Hippocampal formation (tissue), 2 donors: ENCODE data around the gene ARAP1.
A peak's percentile ranks its signal among the peaks of the same experiment; 100 is the strongest.

ENCODE experiments used
- DNase-seq, 2 donors: peaks; one replicate each; lab custom pipeline; 2025; lab: John Stamatoyannopoulos, UW

The ARAP1 gene

DNA sequence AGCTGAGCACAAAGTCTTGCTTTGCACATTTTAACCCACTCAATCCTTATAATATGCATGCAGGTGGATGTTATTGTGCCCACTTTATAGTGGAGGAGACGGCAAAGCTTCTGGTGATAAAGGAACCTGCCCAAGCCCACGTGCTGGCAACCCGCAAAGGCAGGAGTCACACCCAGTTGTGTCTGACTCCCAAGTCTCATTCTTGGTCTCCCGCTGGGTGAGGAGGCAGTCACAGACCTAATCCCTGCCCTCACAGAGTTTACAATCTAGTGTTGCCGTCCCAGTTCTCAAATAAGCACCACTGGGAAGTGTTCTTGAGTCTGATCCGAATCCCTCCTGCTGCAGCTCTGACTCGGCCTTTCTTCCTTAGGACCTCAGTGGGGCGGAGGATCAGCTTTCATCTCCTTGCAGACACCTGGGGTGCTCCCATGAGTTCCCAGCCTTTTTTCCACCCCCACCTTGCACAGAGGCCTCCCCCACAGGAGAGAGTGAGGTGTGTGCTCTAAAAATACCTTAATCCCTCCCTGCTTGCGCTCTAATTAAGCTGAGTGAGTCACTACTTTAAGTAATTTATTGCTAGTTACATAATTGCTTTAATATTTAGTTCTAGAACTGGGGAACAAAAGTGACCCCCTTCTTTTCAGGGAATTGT is 93.1 kb downstream of the ARAP1 start:
- no peak for DNase-seq

- DNase-seq = no peak
These were observed 94.7 kb downstream of the ARAP1 start for GRCh38 chr11:72657411-72658100.

GRCh38 chr11:72655896-72656464 is 96.2 kb downstream of the ARAP1 start:
- DNase-seq = no peak

- DNase-seq = no peak
These were observed 97.2 kb downstream of the ARAP1 start for GRCh38 chr11:72655014-72655413.

- no peak for DNase-seq
These were observed 98.6 kb downstream of the ARAP1 start for GRCh38 chr11:72653649-72654048.

- no peak for DNase-seq
These were observed 99.2 kb downstream of the ARAP1 start for GRCh38 chr11:72652873-72653630.

- no peak for DNase-seq
These were observed 100.1 kb downstream of the ARAP1 start for GRCh38 chr11:72652133-72652532.

DNA sequence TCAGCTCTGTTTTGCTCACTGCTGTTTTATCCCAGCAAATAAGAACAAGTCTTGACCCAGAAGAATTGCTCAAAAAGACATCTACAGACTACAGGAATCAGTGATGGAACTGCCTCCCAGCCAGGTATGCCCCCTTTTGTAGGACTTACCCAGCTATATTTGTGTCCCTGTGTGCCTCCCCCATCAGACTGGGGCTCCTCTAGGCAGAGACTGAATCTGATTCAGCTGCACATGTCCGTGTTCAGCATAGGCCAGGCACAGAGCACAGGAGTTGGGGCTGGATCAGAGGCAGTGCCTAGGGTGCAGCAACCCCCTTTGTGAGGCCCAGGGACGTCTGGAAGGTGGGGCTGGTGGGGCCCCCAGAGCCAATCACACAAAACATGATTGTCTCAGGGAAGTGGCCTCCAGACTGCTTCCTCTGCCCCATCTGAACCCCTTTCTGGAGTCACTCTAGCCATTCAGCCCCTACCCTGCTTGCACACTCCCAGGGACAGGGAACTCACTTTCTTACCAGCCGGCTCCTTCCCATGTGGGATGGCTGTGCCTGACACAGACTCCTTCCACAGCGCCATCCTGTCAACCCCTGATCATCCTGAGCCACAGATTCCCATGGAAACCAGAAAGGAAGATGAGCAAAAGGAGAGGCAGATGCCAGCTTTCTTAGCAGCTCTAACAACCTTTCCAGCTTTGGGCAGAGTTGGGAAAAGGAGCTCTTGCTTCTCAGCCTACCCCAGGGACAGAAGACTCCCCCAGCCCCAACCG is 102.8 kb downstream of the ARAP1 start:
- no peak for DNase-seq

DNA sequence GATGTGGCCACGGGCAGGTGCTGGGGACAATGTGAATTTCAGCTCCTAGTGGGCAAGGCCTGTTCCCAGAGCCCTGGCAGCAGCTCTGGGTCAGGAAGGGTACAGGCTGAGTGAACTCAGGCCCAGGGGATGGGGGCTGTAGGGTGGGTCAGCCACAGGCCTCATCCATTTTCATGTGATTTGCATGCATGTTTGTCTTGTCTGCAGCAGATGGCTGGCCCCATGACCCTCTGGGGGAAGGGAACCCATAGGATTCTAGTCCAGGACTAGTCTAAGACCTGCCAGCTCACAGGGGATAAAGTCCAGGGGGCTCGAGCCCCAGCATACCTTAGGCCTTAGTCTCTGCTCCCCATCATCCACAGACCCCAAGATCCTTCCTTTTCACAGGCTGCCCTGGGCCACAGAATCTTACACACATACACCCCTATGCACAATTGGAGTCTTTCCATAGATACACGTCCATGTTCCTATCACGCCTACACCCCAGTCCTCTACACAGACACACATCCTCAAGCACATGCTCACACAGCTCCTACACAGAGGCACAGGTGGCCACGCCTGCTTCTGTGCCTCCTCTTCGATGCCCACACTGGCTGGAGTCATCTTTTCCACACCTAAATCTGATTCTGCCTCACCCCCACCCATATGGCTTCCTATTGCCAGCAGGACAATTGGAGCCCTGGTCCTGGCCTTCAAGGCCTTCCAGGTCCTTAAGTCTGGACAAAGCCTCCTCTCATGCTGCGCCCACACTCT is 103.6 kb downstream of the ARAP1 start:
- DNase-seq = no peak

- DNase-seq = no peak
These were observed 104.3 kb downstream of the ARAP1 start for GRCh38 chr11:72647882-72648281.

- no peak for DNase-seq
These were observed 105.7 kb downstream of the ARAP1 start for GRCh38 chr11:72646472-72646871.

GRCh38 chr11:72646024-72646423 is 106.2 kb downstream of the ARAP1 start:
- DNase-seq = no peak

GRCh38 chr11:72643547-72643946 is 108.7 kb downstream of the ARAP1 start:
- no peak for DNase-seq

DNA sequence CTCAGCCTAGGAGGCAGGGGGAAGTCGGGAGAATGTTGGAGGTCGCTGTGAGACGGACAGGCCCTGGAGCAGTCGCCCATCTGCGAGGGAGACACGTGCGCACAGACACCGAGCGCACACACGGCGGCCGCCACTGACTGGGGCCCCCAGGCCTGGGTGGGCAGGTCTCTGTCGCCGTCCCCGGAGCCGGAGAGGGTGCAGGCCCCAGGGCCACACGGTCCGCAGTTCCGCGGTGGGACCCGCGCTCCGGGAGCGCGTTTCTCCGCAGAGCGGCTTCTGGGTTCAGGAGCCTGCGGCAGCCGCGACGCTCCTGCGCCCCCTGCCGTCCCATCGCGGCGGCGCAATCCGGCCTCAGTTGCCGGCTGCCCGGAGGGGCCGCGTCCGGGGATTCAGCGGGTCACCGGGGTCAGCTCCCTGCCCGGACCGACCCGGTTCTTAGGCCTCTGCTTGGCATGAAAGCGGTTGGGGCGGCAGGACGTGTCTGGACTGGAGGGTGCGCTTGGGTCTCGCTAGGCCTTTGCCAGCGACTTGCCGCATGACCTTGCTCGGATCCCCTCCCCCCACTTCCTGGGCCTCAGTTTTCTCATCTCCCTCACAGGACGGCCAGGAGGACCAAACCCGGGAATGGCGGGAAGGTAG is 109.2 kb downstream of the ARAP1 start:
- DNase-seq = peak in 1 of 2 donors; percentile 61

- DNase-seq = peak in 1 of 2 donors; percentile 47
These were observed 109.9 kb downstream of the ARAP1 start for GRCh38 chr11:72642043-72642883.

- no peak for DNase-seq
These were observed 110.6 kb downstream of the ARAP1 start for GRCh38 chr11:72641522-72642042.

DNA sequence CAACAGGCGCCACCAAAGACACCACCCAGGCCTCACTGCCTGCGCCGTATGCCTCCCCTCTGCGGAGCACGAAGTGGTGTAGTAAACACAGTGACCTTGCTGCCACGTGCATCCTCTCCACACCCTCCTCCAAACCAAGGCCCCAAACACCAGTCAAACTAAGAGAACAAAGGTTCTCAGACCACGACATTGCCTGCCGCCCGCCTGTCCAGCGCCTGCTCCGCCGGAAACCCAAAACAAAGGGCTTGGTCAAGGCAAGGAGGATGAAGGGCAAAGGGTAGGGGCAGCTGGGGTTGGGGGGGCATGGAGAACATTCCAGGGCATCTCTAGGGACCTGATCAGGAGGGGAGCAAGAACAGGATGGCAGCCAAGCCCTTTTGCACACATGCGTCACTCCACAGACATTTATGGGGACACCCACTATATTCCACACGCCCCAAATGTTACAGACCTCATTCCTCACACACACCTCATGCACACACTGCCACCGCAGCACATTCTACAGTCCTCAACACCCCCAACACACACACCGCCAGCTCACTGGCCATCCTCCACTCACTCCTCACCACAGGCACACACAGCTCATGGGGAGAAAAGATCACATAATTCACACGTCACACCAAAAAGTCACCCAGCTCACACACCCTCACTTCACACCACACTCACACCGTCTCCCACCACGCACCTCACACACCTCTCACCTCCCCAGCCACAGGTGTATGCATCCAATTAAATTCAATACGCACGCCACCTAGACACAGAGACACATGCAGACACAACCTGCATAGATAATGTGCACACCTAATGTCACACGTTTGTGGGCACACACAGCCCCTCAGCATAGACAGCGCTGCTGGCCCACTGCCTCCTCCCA is 112.5 kb downstream of the ARAP1 start:
- no peak for DNase-seq

DNA sequence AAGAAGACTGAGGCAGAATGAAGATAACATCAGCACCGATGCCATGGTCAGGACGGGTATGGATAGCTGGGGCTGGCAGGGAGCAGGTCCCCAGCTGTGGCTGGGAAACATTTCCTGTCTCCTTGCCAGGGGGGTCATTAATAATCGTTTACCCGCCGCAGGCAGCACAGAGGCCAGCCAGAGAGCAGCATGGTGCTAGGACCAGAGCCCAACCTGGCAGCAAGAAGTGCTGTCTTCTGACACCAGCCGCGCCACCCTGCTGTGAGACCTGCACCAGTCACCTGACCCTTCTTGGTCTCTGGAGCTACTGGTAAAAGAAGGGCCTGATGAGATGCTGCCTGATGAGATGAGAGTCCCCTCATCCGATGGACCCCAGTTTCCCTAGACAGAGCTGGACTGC is 114.3 kb downstream of the ARAP1 start:
- no peak for DNase-seq
